CD14-positive monocyte (primary cell): ENCODE data around the gene ZNF688. TPM values are rescaled to one million over a fixed set of nuclear protein-coding genes. Genes with fewer than 3 reads are reported as not detected.
A peak's percentile ranks its signal among the peaks of the same experiment; 100 is the strongest.

ENCODE experiments used
- DNase-seq, 3 donors: peaks; one replicate each; pipeline ENCODE4 v3.0.0-alpha.2; 2011 to 2022
- H2AFZ ChIP-seq: 2 replicates; pipeline ENCODE4 v1.6.0; 2012; ENCODE audit warnings: mild to moderate bottlenecking, low read depth, low read length, inconsistent platforms; ENCODE audit not compliant: insufficient read depth, poor library complexity, severe bottlenecking
- H3K27ac ChIP-seq, 2 donors: 1 replicate in 1 of 2; 2 replicates in 1 of 2; pipeline ENCODE4 v1.5.1; 2012 to 2013; ENCODE audit warnings: low read length in 2 of 2, control low read depth in 1 of 2, inconsistent platforms in 1 of 2, low read depth in 1 of 2, mild to moderate bottlenecking in 1 of 2
- H3K27me3 ChIP-seq, 2 donors: one replicate each; pipeline versions ENCODE4 v1.6.0 to v1.6.1; 2011 to 2013; ENCODE audit warnings: low read length in 2 of 2; ENCODE audit not compliant: control insufficient read depth in 2 of 2, insufficient read depth in 2 of 2
- H3K36me3 ChIP-seq, 2 donors: replicated peaks in 1 of 2; 1 replicate in 1 of 2; 2 replicates in 1 of 2; pipeline versions ENCODE4 v1.5.1 to v1.6.1; 2012 to 2013; ENCODE audit warnings: low read length in 2 of 2, control low read depth in 1 of 2, inconsistent platforms in 1 of 2, mild to moderate bottlenecking in 1 of 2; ENCODE audit not compliant: insufficient read depth in 2 of 2, control insufficient read depth in 1 of 2
- H3K4me1 ChIP-seq, 2 donors: 1 replicate in 1 of 2; 2 replicates in 1 of 2; pipeline versions ENCODE4 v1.5.1 to v1.6.1; 2012 to 2013; ENCODE audit warnings: low read length in 2 of 2, control low read depth in 1 of 2, inconsistent platforms in 1 of 2, mild to moderate bottlenecking in 1 of 2, moderate library complexity in 1 of 2; ENCODE audit not compliant: insufficient read depth in 2 of 2, control insufficient read depth in 1 of 2
- H3K4me2 ChIP-seq: replicated peaks from 2 replicates; pipeline ENCODE3; 2012; ENCODE audit warnings: low read length, moderate library complexity, mild to moderate bottlenecking; ENCODE audit not compliant: poor library complexity, severe bottlenecking; ENCODE audit errors: extremely low read depth
- H3K4me3 ChIP-seq, 3 experiments: fragments of 200-600 bp in 1 of 3; sonication (generic) in 1 of 3; replicated peaks in 1 of 3; 1 replicate in 2 of 3; 2 replicates in 1 of 3; pipeline ENCODE4 v1.5.1; 2011 to 2013; ENCODE audit warnings: low read length in 3 of 3, mild to moderate bottlenecking in 3 of 3, control low read depth in 2 of 3, low read depth in 2 of 3, inconsistent platforms in 1 of 3, moderate library complexity in 1 of 3
- H3K79me2 ChIP-seq: 2 replicates; pipeline ENCODE4 v1.6.0; 2012; ENCODE audit warnings: mild to moderate bottlenecking, control low read depth, inconsistent platforms, low read length, moderate library complexity; ENCODE audit not compliant: insufficient read depth
- H3K9ac ChIP-seq: 2 replicates; pipeline ENCODE4 v1.6.0; 2017; ENCODE audit warnings: low read length, mild to moderate bottlenecking; ENCODE audit not compliant: insufficient read depth, poor library complexity, severe bottlenecking
- H3K9me3 ChIP-seq, 2 donors: replicated peaks in 1 of 2; 1 replicate in 1 of 2; 2 replicates in 1 of 2; pipeline versions ENCODE4 v1.5.1 to v1.6.1; 2012 to 2013; ENCODE audit warnings: low read length in 2 of 2, control low read depth in 1 of 2; ENCODE audit not compliant: control insufficient read depth in 1 of 2, insufficient read depth in 1 of 2
- H4K20me1 ChIP-seq: 2 replicates; pipeline ENCODE4 v1.6.0; 2012; ENCODE audit warnings: mild to moderate bottlenecking, low read length, control low read depth, moderate library complexity; ENCODE audit not compliant: insufficient read depth
- H3K27ac Mint-ChIP-seq, 7 donors: one replicate each; pipeline ENCODE4 v1.8.0; 2020; ENCODE audit warnings: mild to moderate bottlenecking in 7 of 7, mixed read lengths in 7 of 7, moderate library complexity in 6 of 7, inconsistent platforms in 2 of 7
- H3K27me3 Mint-ChIP-seq, 3 donors: one replicate each; pipeline ENCODE4 v1.8.0; 2021 to 2022; ENCODE audit warnings: low read depth in 3 of 3, mild to moderate bottlenecking in 3 of 3, mixed read lengths in 3 of 3, moderate library complexity in 3 of 3, inconsistent platforms in 1 of 3
- H3K36me3 Mint-ChIP-seq, 2 donors: one replicate each; pipeline ENCODE4 v1.8.0; 2020; ENCODE audit warnings: mixed read lengths in 2 of 2, inconsistent platforms in 1 of 2, mild to moderate bottlenecking in 1 of 2
- H3K4me1 Mint-ChIP-seq: one replicate; pipeline ENCODE4 v1.8.0; 2020; ENCODE audit warnings: mild to moderate bottlenecking, mixed read lengths
- H3K4me3 Mint-ChIP-seq, 2 donors: one replicate each; pipeline ENCODE4 v1.8.0; 2020; ENCODE audit warnings: mild to moderate bottlenecking in 2 of 2, mixed read lengths in 2 of 2, moderate library complexity in 1 of 2
- H3K9me3 Mint-ChIP-seq, 7 donors: one replicate each; pipeline ENCODE4 v1.8.0; 2020 to 2022; ENCODE audit warnings: mixed read lengths in 7 of 7, mild to moderate bottlenecking in 6 of 7, moderate library complexity in 6 of 7, inconsistent platforms in 2 of 7
- CTCF ChIP-seq: fragments of 200-600 bp; IDR thresholded peaks from one replicate; pipeline ENCODE4 v1.8.0; 2022; ENCODE audit warnings: antibody characterized with exemption, mild to moderate bottlenecking
- WGBS: methylation state at CpG from one replicate; pipeline ENCODE4 v1.1.5; 2013; ENCODE audit warnings: missing lambda C conversion rate; ENCODE audit not compliant: insufficient coverage; 5-methylcytosine and 5-hydroxymethylcytosine counted together
- intact Hi-C, 2 donors: fragments of 100-400 bp; cut with micrococcal nuclease; formaldehyde crosslinking; loops; one replicate each; pipeline versions ENCODE4 v1.15.0 to v1.15.1; 2023
- polyA plus RNA-seq, 3 donors: library from polyadenylated mRNA; depleted of rRNA in 1 of 3; unstranded in 2 of 3; stranded (reverse) in 1 of 3; fragments of 300-500 nt in 2 of 3; fragments of >200 nt in 1 of 3; fragmentation: Illumina TruSeq in 2 of 3; gene quantifications; 1 replicate in 2 of 3; 2 replicates in 1 of 3; pipeline ENCODE4 v1.2.3, GENCODE V29; 2012 to 2021

Gene ZNF688
- polyA plus RNA-seq, 3 donors: 10.3 to 24.1 (median 18.9) TPM

DNA sequence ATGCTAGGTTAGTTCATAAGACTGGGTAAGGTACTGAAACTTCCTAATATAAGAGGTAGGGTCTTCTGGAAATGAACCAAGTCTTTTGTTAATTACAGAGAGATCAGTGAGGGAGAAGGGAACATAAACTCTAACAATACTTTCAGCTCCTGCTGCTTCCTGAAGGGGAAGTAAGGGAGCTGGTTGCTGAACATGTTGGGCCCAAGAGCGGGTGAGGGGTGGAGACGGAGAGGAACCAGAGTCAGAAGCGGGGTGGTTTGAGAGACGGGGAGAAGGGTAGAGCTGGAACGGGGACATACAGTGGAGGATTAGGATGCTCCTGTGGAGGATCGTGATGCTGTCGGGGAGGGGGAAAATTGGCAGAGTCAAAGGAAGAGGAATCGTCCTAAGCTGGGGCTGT lies 25.4 kb downstream of the ZNF688 start:
- Histone ChIP-seq H3K4me3 (peak overlapping the region; percentile 17 to 65 (median 29)), H3K36me3 (no peaks in the 10 kb centered on the region), H3K27ac (no peak overlapping the region), H3K9ac (peak overlapping the region; percentile 47), H4K20me1 (no peaks in the 10 kb centered on the region), H3K4me2 (peak overlapping the region; percentile 64), H3K9me3 (no peaks in the 10 kb centered on the region), H3K79me2 (no peaks in the 10 kb centered on the region), H3K27me3 (no peaks in the 10 kb centered on the region), H2AFZ (peak overlapping the region; percentile 74), H3K4me1 (peaks cover 12 to 18% of the 10 kb centered on the region in 2 donors)
- no peak for TF ChIP-seq CTCF
- Mint-ChIP-seq H3K27me3 (no peaks in the 10 kb centered on the region), H3K36me3 (peaks cover 1 to 4% of the 10 kb centered on the region in 2 donors), H3K4me1 (peaks cover 19% of the 10 kb centered on the region), H3K9me3 (no peaks in the 10 kb centered on the region), H3K27ac (peak overlapping the region; percentile 5 to 90 (median 59)), H3K4me3 (peak overlapping the region; percentile 85 to 93)
- intact Hi-C loops: no loop called here
- DNase-seq: peak in 2 of 3 donors; percentile 32 to 37
- WGBS: 7% methylated on average over 7 of the region's 8 CpGs

DNA sequence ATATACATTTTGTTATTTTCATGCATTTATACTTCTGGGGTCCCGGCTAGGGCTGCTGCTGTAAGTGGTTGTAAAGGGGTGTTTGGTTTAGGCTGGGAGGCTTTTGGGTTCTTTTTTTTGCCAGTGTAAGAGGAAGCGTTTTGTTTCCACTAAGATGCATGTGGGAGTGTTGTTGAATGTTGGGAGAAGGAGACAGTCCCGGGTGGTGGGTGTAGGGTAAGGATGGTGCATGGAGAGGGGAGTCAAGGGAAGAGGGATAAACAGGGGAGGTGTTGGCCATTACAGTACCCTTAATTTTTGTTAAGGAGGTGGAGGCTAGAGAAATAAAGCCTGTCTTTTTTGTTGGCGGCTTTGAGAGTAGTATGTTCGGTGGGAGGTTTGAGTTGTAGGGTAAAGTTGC lies 28.4 kb downstream of the ZNF688 start:
- WGBS: 93% methylated on average over 5 of the region's 5 CpGs
- Mint-ChIP-seq H3K27ac (no peak overlapping the region), H3K4me1 (peaks cover 21% of the 10 kb centered on the region), H3K4me3 (no peak overlapping the region), H3K36me3 (no peaks in the 10 kb centered on the region), H3K27me3 (peaks cover 0 to 1% (median 0%) of the 10 kb centered on the region in 3 donors), H3K9me3 (no peaks in the 10 kb centered on the region)
- intact Hi-C loops: no loop called here
- TF ChIP-seq CTCF: no peak
- H4K20me1 ChIP-seq: no peaks in the 10 kb centered on the region
- H3K27ac ChIP-seq: no peak overlapping the region
- H3K9ac ChIP-seq: no peak overlapping the region
- H3K79me2 ChIP-seq: no peaks in the 10 kb centered on the region
- no peak overlapping the region for H2AFZ ChIP-seq
- H3K4me1 ChIP-seq: peaks cover 12 to 18% of the 10 kb centered on the region in 2 donors
- no peaks in the 10 kb centered on the region for H3K27me3 ChIP-seq
- no peak for DNase-seq
- no peaks in the 10 kb centered on the region for H3K9me3 ChIP-seq
- no peak overlapping the region for H3K4me3 ChIP-seq
- no peaks in the 10 kb centered on the region for H3K36me3 ChIP-seq
- H3K4me2 ChIP-seq: no peak overlapping the region
